ENCODE measurements around the gene CORO7. TPM values are rescaled to one million over a fixed set of nuclear protein-coding genes. Genes with fewer than 3 reads are reported as not detected.

CORO7 gene
- total RNA-seq, 1 experiment from 2014 or later = 14.3 TPM

DNA sequence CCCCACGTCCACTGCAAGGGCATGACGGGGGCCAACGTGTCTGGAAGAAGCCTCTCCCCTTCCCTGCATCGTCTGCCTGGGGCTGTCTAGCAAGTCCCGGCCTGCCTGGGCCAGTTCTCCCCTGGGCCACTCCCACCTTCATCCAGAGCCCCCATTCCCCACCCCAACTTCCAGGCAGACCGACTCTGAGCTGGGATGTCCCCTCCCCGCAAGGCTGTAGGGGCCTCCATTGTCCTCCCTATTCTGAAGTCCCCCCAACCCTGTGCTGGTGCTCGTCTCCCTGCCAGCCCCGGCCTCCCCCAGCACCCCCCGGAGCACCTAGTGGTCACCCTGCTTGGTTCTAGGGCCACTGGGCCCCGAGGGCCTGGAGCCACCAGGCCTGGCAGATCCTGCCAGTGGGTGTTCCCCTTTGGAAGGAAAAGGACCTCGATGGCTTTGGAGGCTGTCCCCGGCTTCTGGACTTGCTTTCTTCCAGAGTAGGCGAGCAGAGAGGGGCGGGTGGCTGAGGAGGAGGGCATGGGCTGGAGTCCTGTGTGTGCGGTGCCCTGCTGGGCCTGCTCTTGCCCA, 95.7 kb downstream of the CORO7 start:
- ATAC-seq (no peak), DNase-seq (no peak)
- Histone ChIP-seq H3K27ac (ENCODE audit: low read length) (no peak overlapping the region), H3K36me3 (ENCODE audit: low read depth, low read length) (no peaks in the 10 kb centered on the region), H2AFZ (ENCODE audit: low read length) (no peak overlapping the region), H3K4me1 (ENCODE audit: insufficient read depth, low read length) (peaks cover 10% of the 10 kb centered on the region), H3K4me3 (ENCODE audit: low read length) (no peak overlapping the region), H3F3A (ENCODE audit: low read length, unreplicated experiment) (no peaks in the 10 kb centered on the region), H3K9me2 (replicated peaks; ENCODE audit: low read length) (no peaks in the 10 kb centered on the region), H3K79me2 (ENCODE audit: low read length) (peaks cover 75% of the 10 kb centered on the region), H4K20me1 (ENCODE audit: low read length) (no peaks in the 10 kb centered on the region), H3K9me3 (ENCODE audit: low read length) (no peaks in the 10 kb centered on the region), H3K4me2 (ENCODE audit: low read length) (no peak overlapping the region), H3K9ac (ENCODE audit: low read length) (no peak overlapping the region), H3K27me3 (ENCODE audit: low read length) (no peaks in the 10 kb centered on the region)
- POLR2A ChIA-PET (ENCODE audit: unreplicated experiment) = no interaction called here
- CTCF ChIA-PET = no interaction called here
- TF ChIP-seq EZH2 (IDR thresholded peaks at IDR 0.05; ENCODE audit: low read length, unreplicated experiment) (no peak), EZH2phosphoT487 (IDR thresholded peaks at IDR 0.05; ENCODE audit: borderline replicate concordance, low read length) (no peak)
- TF ChIP-seq, protein P1, sequence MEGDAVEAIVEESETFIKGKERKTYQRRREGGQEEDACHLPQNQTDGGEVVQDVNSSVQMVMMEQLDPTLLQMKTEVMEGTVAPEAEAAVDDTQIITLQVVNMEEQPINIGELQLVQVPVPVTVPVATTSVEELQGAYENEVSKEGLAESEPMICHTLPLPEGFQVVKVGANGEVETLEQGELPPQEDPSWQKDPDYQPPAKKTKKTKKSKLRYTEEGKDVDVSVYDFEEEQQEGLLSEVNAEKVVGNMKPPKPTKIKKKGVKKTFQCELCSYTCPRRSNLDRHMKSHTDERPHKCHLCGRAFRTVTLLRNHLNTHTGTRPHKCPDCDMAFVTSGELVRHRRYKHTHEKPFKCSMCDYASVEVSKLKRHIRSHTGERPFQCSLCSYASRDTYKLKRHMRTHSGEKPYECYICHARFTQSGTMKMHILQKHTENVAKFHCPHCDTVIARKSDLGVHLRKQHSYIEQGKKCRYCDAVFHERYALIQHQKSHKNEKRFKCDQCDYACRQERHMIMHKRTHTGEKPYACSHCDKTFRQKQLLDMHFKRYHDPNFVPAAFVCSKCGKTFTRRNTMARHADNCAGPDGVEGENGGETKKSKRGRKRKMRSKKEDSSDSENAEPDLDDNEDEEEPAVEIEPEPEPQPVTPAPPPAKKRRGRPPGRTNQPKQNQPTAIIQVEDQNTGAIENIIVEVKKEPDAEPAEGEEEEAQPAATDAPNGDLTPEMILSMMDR (conservative IDR thresholded peaks at IDR 0.05; ENCODE audit: low read depth, low read length) = no peak
- no TSS peak for BruUV-seq (replicated peaks)
- intact Hi-C loops (cut with micrococcal nuclease) = no loop called here

DNA sequence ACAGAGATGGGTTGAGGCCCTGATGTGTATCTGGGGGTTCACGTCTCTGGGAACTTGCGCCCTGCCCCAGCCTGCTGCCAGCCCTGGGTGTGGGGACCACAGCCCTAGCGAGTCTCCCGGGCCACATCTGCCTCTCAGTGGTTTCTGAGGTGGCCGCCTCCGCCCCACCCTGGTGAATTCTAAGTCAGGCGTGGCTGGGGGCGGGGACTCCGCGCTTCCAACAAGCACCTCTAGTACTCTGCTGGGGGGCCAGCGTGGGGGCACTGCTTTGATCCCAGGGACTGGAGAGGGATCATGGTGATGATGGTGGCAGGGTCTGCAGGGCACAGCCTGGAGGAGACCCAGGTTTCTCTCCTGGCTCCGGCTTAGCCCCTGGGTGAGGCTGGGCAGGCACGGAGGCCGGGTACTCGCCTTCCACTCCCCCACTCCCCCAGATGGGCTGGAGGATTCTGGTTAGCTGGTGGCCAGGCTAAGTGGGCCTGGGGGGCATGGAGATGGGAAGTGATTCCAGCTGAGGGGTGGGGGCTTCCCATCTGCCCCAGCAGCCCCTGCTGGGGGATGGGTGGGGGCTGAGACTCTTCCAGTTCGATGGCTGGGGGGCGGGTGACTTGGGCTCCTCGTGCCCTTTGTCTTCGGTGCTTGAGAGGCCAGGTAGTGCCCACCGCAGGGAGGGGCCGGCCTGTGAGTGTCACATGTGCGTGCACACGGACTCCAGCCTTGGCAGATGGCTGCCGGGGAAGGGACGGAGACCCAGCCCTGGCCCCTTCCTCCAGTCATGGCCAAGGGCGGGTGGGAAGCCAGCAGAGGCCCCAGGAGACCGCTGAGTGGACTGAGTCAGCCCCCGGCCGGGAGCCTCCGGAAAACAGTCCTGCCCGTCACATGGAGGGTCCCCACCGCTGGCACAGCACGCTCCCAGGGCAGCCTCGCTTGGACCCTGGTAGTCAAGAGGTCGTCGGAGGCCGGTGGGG, 96.7 kb downstream of the CORO7 start:
- Histone ChIP-seq H3F3A (ENCODE audit: low read length, unreplicated experiment) (no peaks in the 10 kb centered on the region), H3K9ac (ENCODE audit: low read length) (no peak overlapping the region), H3K4me3 (ENCODE audit: low read length) (no peak overlapping the region), H3K4me2 (ENCODE audit: low read length) (no peak overlapping the region), H3K36me3 (ENCODE audit: low read depth, low read length) (no peaks in the 10 kb centered on the region), H3K27me3 (ENCODE audit: low read length) (no peaks in the 10 kb centered on the region), H3K27ac (ENCODE audit: low read length) (no peak overlapping the region), H3K79me2 (ENCODE audit: low read length) (peaks cover 75% of the 10 kb centered on the region), H3K9me2 (replicated peaks; ENCODE audit: low read length) (no peaks in the 10 kb centered on the region), H3K9me3 (ENCODE audit: low read length) (no peaks in the 10 kb centered on the region), H4K20me1 (ENCODE audit: low read length) (no peaks in the 10 kb centered on the region), H3K4me1 (ENCODE audit: insufficient read depth, low read length) (peaks cover 10% of the 10 kb centered on the region), H2AFZ (ENCODE audit: low read length) (no peak overlapping the region)
- CTCF ChIA-PET = no interaction called here
- BruUV-seq (replicated peaks) = no TSS peak
- POLR2A ChIA-PET (ENCODE audit: unreplicated experiment) = no interaction called here
- no peak for DNase-seq
- ATAC-seq = no peak
- TF ChIP-seq EZH2 (IDR thresholded peaks at IDR 0.05; ENCODE audit: low read length, unreplicated experiment) = no peak
- TF ChIP-seq, protein P1 (conservative IDR thresholded peaks at IDR 0.05; ENCODE audit: low read depth, low read length) = no peak
- no peak for TF ChIP-seq EZH2phosphoT487 (IDR thresholded peaks at IDR 0.05; ENCODE audit: borderline replicate concordance, low read length)
- intact Hi-C loops (cut with micrococcal nuclease) = loop anchor here (5.0 kb wide), 1 partner anchor 47 kb away; the partner anchor contains the start of gene TFAP4
